Testis (tissue), 2 donors: ENCODE data around the gene UBE2G1.

ENCODE experiments used
- CTCF ChIP-seq, 3 experiments: fragments of 450-650 bp in 2 of 3; fragments of 200-600 bp in 1 of 3; sonication (generic) in 1 of 3; IDR thresholded peaks; one replicate each; pipeline ENCODE4 v1.5.1; 2016 to 2019; ENCODE audit warnings: antibody characterized with exemption in 3 of 3, mild to moderate bottlenecking in 2 of 3, moderate library complexity in 1 of 3
- POLR2A ChIP-seq: fragments of 450-650 bp; IDR thresholded peaks from one replicate; pipeline ENCODE4 v1.6.1; 2017; ENCODE audit warnings: antibody characterized with exemption, mild to moderate bottlenecking, moderate library complexity

DNA sequence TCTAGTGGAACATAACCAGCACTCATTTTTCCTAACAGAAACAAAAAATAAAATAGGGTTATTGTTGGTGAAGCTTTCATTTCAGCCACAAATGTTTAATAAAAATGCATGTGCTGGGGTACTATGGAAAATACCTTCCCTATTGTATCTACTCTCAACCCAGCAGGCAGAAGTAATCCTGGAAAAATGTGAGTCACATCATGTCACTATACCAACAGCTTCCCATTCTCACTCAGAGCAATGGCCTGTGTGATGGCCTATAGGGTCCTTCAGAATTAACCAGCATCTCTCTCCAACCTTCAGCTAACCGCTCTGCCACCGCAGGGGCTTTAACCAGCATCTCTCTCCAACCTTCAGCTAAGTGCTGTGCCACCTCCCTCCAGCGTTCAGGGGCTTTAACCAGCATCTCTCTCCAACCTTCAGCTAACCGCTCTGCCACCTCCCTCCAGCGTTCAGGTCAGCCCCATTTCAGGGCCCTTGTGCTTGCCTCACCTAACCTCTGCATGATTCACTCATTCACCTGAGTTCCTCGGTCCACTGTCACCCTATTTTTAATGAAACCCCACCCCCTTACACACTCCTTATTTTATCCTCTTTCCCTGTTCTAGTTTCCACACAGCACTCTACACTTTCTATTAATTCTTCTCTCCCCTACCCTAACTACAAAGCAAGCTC lies 34.0 kb downstream of the UBE2G1 start:
- TF ChIP-seq CTCF (IDR thresholded peaks at IDR 0.05) (no peak), POLR2A (no peak)
